A549 (cell line): ENCODE results near the gene ROPN1. TPM values are rescaled to one million over a fixed set of nuclear protein-coding genes. Genes with fewer than 3 reads are reported as not detected.
"Not testable (repeated sequence)": the region's sequence is repeated elsewhere in the genome, so short reads cannot be mapped to it uniquely, and the experiment has no call there.

Experiments used
- ATAC-seq, 2 experiments: fragments of 200-7000 bp in 1 of 2; fragments of >200 bp in 1 of 2; cut with Nextera tagmentation in 1 of 2; cut with Tn5 transposase in 1 of 2; 3 replicates each; pipeline versions ENCODE4 v1.8.0 to v1.9.1; 2018 to 2020; ENCODE audit warnings: mild to moderate bottlenecking in 1 of 2, moderate library complexity in 1 of 2
- CTCF ChIA-PET: fragments of 300-600 bp; sonication (Branson Sonifier 250); formaldehyde crosslinking; extraction: SDS; loops from one replicate; lab custom pipeline; 2021; ENCODE audit warnings: antibody characterized with exemption, inconsistent platforms; lab: Yijun Ruan, JAX
- POLR2A ChIA-PET: fragments of 350-600 bp; formaldehyde crosslinking; extraction: SDS; loops from one replicate; lab custom pipeline; 2021; ENCODE audit warnings: antibody characterized with exemption, inconsistent platforms; lab: Yijun Ruan, JAX
- DNase-seq, 2 experiments: peaks; one replicate each; pipeline versions ENCODE4 v3.0.0 to v3.0.0-alpha.2; 2011 to 2016; ENCODE audit warnings: low read depth in 1 of 2, low spot score in 1 of 2
- FAIRE-seq: peaks from 2 replicates; lab custom pipeline; 2011; peaks lifted over from hg19 to GRCh38; lab: Jason Lieb, UNC
- H3K27ac ChIP-seq, 2 experiments: fragments of >200 bp; sonication (Bioruptor Twin); formaldehyde crosslinking; 3 replicates each; pipeline ENCODE4 v1.5.1; 2016 to 2017
- H3K4me1 ChIP-seq: fragments of >200 bp; sonication (Bioruptor Twin); formaldehyde crosslinking; 3 replicates; pipeline ENCODE4 v1.6.1; 2016
- H3K4me2 ChIP-seq: fragments of >200 bp; sonication (Bioruptor Twin); formaldehyde crosslinking; 3 replicates; pipeline ENCODE4 v1.6.1; 2016
- H3K4me3 ChIP-seq: fragments of >200 bp; sonication (Bioruptor Twin); formaldehyde crosslinking; 3 replicates; pipeline ENCODE4 v1.5.1; 2016
- H3K9me3 ChIP-seq: fragments of >200 bp; sonication (Bioruptor Twin); formaldehyde crosslinking; 3 replicates; pipeline ENCODE4 v1.6.1; 2016
- CBX8 ChIP-seq: fragments of 200-600 bp; sonication (generic); IDR thresholded peaks from 2 replicates; pipeline ENCODE4 v1.6.1; 2016
- CHD2 ChIP-seq: fragments of 150-350 bp; IDR thresholded peaks from 2 replicates; pipeline ENCODE4 v1.6.1; 2014; ENCODE audit warnings: low read length; ENCODE audit not compliant: partially characterized antibody
- CHD4 ChIP-seq: fragments of 200-600 bp; sonication (generic); IDR thresholded peaks from 2 replicates; pipeline ENCODE4 v1.6.1; 2016; ENCODE audit warnings: antibody characterized with exemption, mild to moderate bottlenecking, borderline replicate concordance
- EHMT2 ChIP-seq: fragments of 200-600 bp; sonication (generic); IDR thresholded peaks from 2 replicates; pipeline ENCODE4 v1.6.1; 2016; ENCODE audit warnings: antibody characterized with exemption, low read depth, mild to moderate bottlenecking, moderate library complexity
- HEYL ChIP-seq: fragments of 250-450 bp; sonication (Bioruptor Pico); IDR thresholded peaks from 2 replicates; pipeline ENCODE4 v1.8.0; 2021; ENCODE audit warnings: mild to moderate bottlenecking, moderate library complexity
- HOXA7 ChIP-seq: fragments of 250-450 bp; sonication (Bioruptor Pico); IDR thresholded peaks from 2 replicates; pipeline ENCODE4 v1.5.0; 2020; ENCODE audit warnings: mild to moderate bottlenecking, moderate library complexity
- MAZ ChIP-seq: fragments of 150-350 bp; IDR thresholded peaks from 2 replicates; pipeline ENCODE4 v1.6.1; 2014; ENCODE audit warnings: antibody characterized with exemption, low read depth, low read length, borderline replicate concordance
- MYC ChIP-seq: IDR thresholded peaks from 2 replicates; pipeline ENCODE4 v1.6.1; 2012; ENCODE audit warnings: mild to moderate bottlenecking, inconsistent platforms, low read length, improper control_type of control experiment, borderline replicate concordance
- NFE2L2 ChIP-seq: fragments of 150-350 bp; conservative IDR thresholded peaks from 2 replicates; pipeline ENCODE4 v1.6.1; 2014; ENCODE audit warnings: low read length
- NR3C1 ChIP-seq: fragments of >200 bp; sonication (Bioruptor Twin); formaldehyde crosslinking; IDR thresholded peaks from 3 replicates; pipeline ENCODE4 v1.6.1; 2017
- RAD21 ChIP-seq, 2 experiments: fragments of >200 bp in 1 of 2; sonication (Bioruptor Twin) in 1 of 2; formaldehyde crosslinking in 1 of 2; IDR thresholded peaks in 1 of 2; conservative IDR thresholded peaks in 1 of 2; 2 replicates in 1 of 2; 3 replicates in 1 of 2; pipeline ENCODE4 v1.6.1; 2012 to 2018; ENCODE audit warnings: inconsistent platforms in 1 of 2
- SMC3 ChIP-seq: fragments of >200 bp; sonication (Bioruptor Twin); formaldehyde crosslinking; IDR thresholded peaks from 3 replicates; pipeline ENCODE4 v1.6.1; 2018; ENCODE audit warnings: inconsistent platforms
- TFCP2L1 ChIP-seq: fragments of 250-450 bp; sonication (Bioruptor Pico); IDR thresholded peaks from 2 replicates; pipeline ENCODE4 v1.5.0; 2021; ENCODE audit warnings: mild to moderate bottlenecking
- ZFP36 ChIP-seq: fragments of 450-650 bp; IDR thresholded peaks from 2 replicates; pipeline ENCODE4 v1.6.1; 2014; ENCODE audit warnings: borderline replicate concordance; ENCODE audit not compliant: partially characterized antibody
- ZNF302 ChIP-seq: fragments of 250-450 bp; sonication (Bioruptor Pico); IDR thresholded peaks from 2 replicates; pipeline ENCODE4 v1.9.0; 2021; ENCODE audit warnings: inconsistent platforms, mild to moderate bottlenecking, moderate library complexity
- ZSCAN20 ChIP-seq: fragments of 250-450 bp; sonication (Bioruptor Pico); IDR thresholded peaks from 2 replicates; pipeline ENCODE4 v1.8.0; 2022; ENCODE audit warnings: mild to moderate bottlenecking, moderate library complexity
- WGBS: methylation state at CpG from one replicate; pipeline ENCODE4 v1.1.6; 2017; ENCODE audit errors: missing lambda C conversion rate; 5-methylcytosine and 5-hydroxymethylcytosine counted together
- polyA plus RNA-seq, 4 experiments: library from polyadenylated mRNA; depleted of rRNA in 3 of 4; stranded (reverse); fragments of >200 nt; fragmentation: RNase III in 1 of 4; extraction: RNeasy Plus Mini Kit Qiagen cat#74134 plus additional on column Dnase treatment in 1 of 4; gene quantifications; 2 replicates in 3 of 4; 3 replicates in 1 of 4; pipeline ENCODE4 v1.2.3, GENCODE V29; 2011 to 2017
- TF ChIP-seq, protein P1 (sequence below): fragments of 450-650 bp; IDR thresholded peaks from 2 replicates; pipeline ENCODE4 v1.6.1; 2014; ENCODE audit warnings: antibody characterized with exemption
- TF ChIP-seq, protein P2 (sequence below): fragments of 250-450 bp; sonication (Bioruptor Pico); IDR thresholded peaks from 2 replicates; pipeline ENCODE4 v1.5.0; 2020; ENCODE audit warnings: low read depth, mild to moderate bottlenecking, moderate library complexity
- TF ChIP-seq, protein P3 (sequence below): fragments of >200 bp; sonication (Bioruptor Twin); formaldehyde crosslinking; IDR thresholded peaks from 2 replicates; pipeline ENCODE4 v1.6.1; 2016
- TF ChIP-seq, protein P4 (sequence below): IDR thresholded peaks from 2 replicates; pipeline ENCODE4 v1.6.1; 2012

Gene ROPN1
- polyA plus RNA-seq, 2 of the 4 experiments (the other 2 are of a cell fraction) = not detected

DNA sequence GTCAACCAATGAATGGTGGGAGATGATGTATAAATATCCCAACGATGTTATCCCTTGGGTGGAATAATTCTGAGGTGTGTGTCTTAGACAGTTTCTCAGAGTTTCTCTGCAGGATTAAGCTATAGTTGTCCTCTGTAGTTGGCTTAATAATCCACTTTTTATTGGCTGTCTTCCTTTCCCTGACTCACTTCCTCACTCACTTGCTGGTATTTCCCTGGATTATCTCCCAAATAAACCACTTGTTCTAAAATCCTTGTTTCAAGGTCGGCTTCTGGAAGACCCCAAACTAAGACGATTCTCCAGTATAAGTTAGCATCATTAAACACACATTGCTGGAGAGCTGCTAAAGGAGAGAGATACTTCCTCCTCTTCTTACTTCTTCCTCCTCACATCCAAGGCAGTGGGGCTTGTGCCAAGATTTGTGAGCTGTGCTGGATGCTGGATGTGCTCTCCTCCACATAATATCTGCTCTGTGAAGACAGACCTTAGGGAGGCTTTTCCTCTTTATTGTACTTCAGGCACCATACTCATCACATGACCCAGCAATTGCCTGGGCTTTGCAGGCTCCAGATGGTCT, 22.5 kb upstream of the ROPN1 start:
- no peak overlapping the region for H3K4me3 ChIP-seq
- H3K9me3 ChIP-seq = no peaks in the 10 kb centered on the region
- H3K27ac ChIP-seq = no peak overlapping the region
- no peak for FAIRE-seq
- 1% methylated on average over 3 of the region's 3 CpGs for WGBS
- no peak overlapping the region for H3K4me2 ChIP-seq
- TF ChIP-seq HEYL (CRISPR knock-in tag) = no peak
- no peak for TF ChIP-seq MAZ
- no peak for TF ChIP-seq TFCP2L1
- no peak for TF ChIP-seq ZFP36
- TF ChIP-seq CHD2 = no peak
- TF ChIP-seq HOXA7 = no peak
- TF ChIP-seq, all 56 proteins: peak for 0
- H3K4me1 ChIP-seq = no peaks in the 10 kb centered on the region
- no peak for DNase-seq
- POLR2A ChIA-PET = interaction anchor here (0.5 kb wide), 1 partner anchor 11 kb away, joined by 3 read pairs; no protein-coding TSS in a partner anchor
- ATAC-seq = no peak
- CTCF ChIA-PET = interaction anchor here (0.9 to 2.2 kb wide), 15 partner anchors 18 to 545 kb away, joined by 3 to 13 read pairs (median 4); partner anchors contain the start of gene KALRN

DNA sequence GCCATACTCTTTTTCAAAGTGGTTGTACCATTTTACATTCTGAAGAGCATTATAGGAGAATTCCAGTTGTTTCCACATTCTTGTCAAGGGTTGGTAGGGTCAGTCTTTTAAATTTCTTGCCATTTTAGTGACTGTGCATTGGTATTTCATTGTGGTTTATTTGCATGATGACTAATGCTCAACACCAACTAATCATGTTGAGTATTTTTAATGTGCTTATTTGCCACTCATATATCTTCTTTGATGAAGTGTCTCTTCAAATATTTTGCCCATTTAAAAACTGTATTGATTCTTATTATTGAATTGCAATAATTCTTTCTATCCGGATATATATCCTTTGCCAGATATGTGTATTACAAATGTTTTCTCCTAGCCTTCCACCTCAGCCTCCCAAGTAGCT, 16.4 kb upstream of the ROPN1 start:
- H3K9me3 ChIP-seq, POLR2A ChIA-PET, H3K4me2 ChIP-seq, DNase-seq, H3K4me1 ChIP-seq, ATAC-seq, H3K4me3 ChIP-seq, H3K27ac ChIP-seq, FAIRE-seq, CTCF ChIA-PET: not testable (repeated sequence)
- WGBS = 54% methylated on average over 1 of the region's 1 CpG

DNA sequence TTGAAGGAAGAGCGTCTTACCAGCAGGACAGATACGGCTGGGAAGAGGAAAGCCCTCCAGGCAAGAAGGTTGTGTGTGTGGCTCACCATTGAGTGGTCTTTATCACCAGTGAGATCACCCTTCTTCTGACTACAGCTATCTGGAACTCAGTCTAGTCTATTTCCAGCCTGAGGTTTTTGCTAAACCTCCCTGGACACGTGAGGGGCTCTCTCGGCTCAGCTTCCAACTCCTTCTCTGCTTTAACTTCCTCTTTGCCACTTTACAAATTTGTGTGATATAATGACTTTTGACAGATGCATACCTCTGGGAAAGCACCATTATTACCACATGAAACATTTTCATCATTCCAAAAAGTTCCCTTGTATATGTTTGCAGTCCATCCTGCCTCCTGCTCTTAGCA, 15.3 kb upstream of the ROPN1 start:
- H3K4me2 ChIP-seq = no peak overlapping the region
- POLR2A ChIA-PET = no interaction called here
- H3K4me3 ChIP-seq = no peak overlapping the region
- FAIRE-seq = no peak
- TF ChIP-seq, protein P1, sequence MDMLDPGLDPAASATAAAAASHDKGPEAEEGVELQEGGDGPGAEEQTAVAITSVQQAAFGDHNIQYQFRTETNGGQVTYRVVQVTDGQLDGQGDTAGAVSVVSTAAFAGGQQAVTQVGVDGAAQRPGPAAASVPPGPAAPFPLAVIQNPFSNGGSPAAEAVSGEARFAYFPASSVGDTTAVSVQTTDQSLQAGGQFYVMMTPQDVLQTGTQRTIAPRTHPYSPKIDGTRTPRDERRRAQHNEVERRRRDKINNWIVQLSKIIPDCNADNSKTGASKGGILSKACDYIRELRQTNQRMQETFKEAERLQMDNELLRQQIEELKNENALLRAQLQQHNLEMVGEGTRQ = no peak
- TF ChIP-seq ZSCAN20 (CRISPR knock-in tag) = no peak
- no peak for TF ChIP-seq SMC3
- TF ChIP-seq CBX8 = no peak
- TF ChIP-seq, protein P2, sequence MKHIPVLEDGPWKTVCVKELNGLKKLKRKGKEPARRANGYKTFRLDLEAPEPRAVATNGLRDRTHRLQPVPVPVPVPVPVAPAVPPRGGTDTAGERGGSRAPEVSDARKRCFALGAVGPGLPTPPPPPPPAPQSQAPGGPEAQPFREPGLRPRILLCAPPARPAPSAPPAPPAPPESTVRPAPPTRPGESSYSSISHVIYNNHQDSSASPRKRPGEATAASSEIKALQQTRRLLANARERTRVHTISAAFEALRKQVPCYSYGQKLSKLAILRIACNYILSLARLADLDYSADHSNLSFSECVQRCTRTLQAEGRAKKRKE (CRISPR knock-in tag) = no peak
- no peak for TF ChIP-seq CHD4
- no peak for TF ChIP-seq EHMT2
- no peak for TF ChIP-seq NFE2L2
- TF ChIP-seq NR3C1 = no peak
- TF ChIP-seq, protein P3, sequence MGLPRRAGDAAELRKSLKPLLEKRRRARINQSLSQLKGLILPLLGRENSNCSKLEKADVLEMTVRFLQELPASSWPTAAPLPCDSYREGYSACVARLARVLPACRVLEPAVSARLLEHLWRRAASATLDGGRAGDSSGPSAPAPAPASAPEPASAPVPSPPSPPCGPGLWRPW = no peak
- TF ChIP-seq RAD21 (conservative IDR thresholded peaks at IDR 0.05 in 1 of 2, IDR thresholded peaks at IDR 0.05 in 1 of 2) = no peak
- TF ChIP-seq ZNF302 (CRISPR knock-in tag) = no peak
- no peak for TF ChIP-seq MYC
- TF ChIP-seq, protein P4, sequence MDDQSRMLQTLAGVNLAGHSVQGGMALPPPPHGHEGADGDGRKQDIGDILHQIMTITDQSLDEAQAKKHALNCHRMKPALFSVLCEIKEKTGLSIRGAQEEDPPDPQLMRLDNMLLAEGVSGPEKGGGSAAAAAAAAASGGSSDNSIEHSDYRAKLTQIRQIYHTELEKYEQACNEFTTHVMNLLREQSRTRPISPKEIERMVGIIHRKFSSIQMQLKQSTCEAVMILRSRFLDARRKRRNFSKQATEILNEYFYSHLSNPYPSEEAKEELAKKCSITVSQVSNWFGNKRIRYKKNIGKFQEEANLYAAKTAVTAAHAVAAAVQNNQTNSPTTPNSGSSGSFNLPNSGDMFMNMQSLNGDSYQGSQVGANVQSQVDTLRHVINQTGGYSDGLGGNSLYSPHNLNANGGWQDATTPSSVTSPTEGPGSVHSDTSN = no peak
- no peak for TF ChIP-seq MAZ
- no peak overlapping the region for H3K27ac ChIP-seq
- CTCF ChIA-PET = no interaction called here
- 2% methylated on average over 4 of the region's 4 CpGs for WGBS
- no peak for ATAC-seq
- H3K9me3 ChIP-seq = no peaks in the 10 kb centered on the region
- DNase-seq = no peak
- H3K4me1 ChIP-seq = no peaks in the 10 kb centered on the region

DNA sequence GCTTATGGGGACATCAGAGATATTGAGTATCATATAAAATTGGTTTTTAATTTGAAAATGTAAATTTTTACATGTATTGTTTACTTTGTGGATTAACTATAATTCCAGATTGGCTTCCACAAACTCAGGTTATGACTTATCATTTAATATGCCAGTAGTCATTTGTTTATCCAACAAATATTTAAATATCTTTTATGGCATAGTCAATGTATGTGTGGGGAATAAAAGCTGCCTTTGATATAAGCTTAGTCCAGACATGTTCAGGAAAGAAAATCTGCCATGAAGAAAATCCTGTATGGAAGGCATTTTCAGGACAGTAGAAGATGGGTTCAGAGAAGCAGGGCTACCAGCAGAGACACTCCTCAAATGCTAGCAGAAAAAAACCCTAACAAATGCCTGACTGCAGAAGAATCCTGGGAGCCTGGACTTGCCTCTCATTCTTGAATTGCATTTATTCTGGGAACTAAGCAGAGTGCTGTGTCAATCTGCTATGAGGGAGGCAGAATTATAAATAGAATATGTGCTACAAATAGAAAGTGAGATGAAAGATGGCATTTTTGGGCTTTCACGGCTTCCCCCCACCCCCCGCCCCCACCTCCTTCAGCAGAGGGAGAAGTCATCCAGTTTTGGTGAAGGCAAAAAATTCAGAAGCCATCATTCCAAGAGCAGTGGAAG, 10.6 kb upstream of the ROPN1 start:
- WGBS = 0% methylated on average over 2 of the region's 2 CpGs

DNA sequence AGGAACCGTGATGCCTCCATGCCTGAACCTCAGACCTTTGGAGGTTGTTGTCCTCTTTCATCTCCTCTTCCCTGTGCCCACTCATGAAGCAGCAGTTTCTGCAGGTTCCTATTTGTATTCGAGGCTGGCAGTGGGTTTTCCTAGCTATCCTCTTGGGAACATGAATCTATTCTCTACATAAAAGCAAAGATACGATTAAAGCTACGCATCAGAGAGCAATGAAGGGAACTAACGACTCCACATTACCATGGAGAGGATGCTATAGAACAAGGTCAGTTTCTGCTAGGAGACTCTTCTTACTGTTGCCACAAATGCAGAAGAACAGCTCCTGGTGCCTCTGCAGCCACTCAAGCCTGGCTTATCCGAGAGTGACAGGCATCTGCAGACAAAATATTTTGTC, 9.4 kb upstream of the ROPN1 start:
- 16% methylated on average over 6 of the region's 6 CpGs for WGBS
- H3K4me1 ChIP-seq, FAIRE-seq, H3K4me3 ChIP-seq, H3K4me2 ChIP-seq, ATAC-seq, POLR2A ChIA-PET, H3K27ac ChIP-seq, DNase-seq: not testable (repeated sequence)
- CTCF ChIA-PET = interaction anchor here (1.0 to 1.1 kb wide), 3 partner anchors 8 to 349 kb away, joined by 3 read pairs; no protein-coding TSS in a partner anchor
- peaks cover 10% of the 10 kb centered on the region; the same call in 2 of the 3 replicates for H3K9me3 ChIP-seq

More for the DNA sequence above, 10.6 kb upstream of the ROPN1 start:
- H3K9me3 ChIP-seq, H3K4me1 ChIP-seq, H3K27ac ChIP-seq, H3K4me3 ChIP-seq, POLR2A ChIA-PET, DNase-seq, H3K4me2 ChIP-seq, ATAC-seq, CTCF ChIA-PET, FAIRE-seq: not testable (repeated sequence)
